GM18498 (cell line): ENCODE results near the gene RGSL1.

ENCODE experiments used
- ATAC-seq: cut with Tn5 transposase; IDR thresholded peaks from one replicate; pipeline ENCODE4 v1.9.1; 2021; ENCODE audit warnings: mild to moderate bottlenecking, moderate library complexity; ENCODE audit not compliant: unreplicated experiment

The RGSL1 gene

DNA sequence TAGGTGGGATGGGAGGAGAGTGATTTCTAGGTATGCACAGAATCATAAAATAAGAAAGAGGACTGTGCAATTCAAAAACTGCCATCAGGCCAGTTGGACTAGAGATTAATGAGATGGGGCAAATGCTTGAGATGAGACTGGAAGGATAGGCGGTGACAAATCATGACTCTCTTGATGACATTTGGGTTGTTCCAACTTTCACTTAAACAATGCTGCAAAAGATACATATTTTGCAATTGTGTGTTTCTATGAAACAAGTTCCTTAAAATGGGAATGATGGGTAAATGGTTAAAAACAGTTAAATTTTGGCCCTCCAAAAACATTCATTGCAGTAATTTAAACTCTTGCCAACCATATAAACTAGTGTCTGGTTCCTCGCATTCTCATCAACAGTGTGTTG lies 84.0 kb downstream of the RGSL1 start:
- no peak for ATAC-seq

DNA sequence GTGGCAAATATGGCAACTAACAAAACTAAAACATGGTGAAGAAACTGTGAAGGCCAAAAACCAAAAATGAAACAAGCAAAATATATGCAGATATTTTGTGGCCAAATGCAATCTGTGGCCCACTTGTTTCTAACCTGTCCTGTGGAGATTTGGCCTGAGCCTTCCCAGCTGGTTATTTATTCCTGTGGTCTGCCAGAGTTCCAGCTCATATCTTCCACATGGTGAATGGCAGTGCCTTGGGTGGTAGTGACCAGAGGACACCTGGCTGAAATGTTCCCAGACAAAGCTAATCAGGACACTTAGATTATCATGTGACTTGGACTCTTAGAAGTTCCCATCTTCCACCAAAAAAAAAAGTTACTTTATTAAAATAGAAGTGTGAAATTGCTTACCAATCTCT lies 99.4 kb downstream of the RGSL1 start:
- no peak for ATAC-seq

DNA sequence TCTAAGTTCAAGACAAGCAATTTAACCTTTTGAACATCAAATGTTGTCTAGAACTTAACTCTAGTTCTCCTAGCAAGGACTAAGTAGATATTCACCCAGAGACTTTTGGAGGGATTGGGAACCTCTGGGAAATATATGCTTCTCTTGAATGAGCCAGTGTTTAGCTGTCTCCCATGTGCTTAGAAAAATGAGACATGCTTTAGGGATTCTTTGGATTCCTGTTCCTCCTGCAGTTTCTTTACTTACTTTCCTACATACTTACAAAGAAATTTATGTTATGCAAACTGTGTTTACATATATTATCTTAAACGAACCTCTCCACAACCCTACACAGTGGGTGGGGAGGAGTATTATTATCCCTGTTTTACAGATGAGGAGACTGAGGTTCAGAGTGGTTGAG lies 99.9 kb downstream of the RGSL1 start:
- ATAC-seq: no peak

DNA sequence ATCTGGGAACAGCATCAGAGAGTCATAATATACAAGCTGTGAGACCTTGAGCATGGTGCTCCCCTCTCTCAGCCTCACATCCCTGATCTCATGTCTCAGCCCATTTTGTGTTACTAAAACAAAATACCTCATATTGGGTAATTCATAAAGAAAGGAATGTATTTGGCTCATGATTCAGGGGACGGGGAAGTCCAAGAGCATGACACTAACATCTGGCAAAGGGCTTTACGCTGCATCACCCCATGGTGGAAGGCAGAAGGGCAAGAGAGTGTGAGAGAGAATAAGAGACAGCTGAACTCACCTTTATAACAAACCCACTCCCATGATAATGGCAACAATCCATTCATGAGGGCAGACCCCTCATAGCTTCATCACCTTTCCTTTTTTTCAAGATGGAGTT lies 102.6 kb downstream of the RGSL1 start:
- no peak for ATAC-seq

DNA sequence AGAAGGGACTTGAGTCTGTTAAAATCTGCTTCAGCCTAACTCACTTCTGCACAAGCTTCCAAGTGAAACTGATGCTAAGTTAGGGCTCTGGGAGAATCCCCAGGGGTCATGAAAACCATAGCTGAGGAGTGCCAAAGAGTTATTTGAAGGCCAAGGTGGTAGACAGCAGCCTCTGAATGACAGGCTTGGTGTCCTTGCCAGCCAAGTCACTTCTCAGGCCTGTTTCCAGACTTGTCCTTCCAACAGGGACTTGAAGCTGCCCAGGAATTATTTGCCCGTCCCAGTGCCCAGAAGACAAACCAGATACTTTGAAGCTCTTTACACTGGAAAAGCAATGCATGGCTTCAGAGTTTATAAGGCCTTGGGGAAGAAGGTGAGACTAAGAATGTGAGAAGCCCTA lies 105.5 kb downstream of the RGSL1 start:
- no peak for ATAC-seq

DNA sequence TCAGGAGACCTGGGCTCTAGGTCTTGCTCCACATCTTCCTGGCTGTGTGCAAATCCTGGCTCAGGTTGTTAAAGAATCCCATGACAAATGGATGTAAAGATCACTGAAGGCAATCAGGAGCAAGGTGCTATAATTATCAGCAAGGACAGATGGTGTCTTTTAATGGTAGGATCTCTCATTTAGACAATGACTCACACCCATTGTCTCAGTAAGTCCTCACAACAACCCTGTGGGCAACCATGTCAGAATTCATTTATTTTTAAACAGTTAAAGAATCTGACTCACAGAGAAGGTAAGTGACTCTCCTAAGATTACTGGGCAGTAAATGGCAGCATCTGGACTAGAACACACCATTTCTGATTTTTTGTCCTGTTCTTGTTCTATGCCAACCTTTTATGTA lies 106.3 kb downstream of the RGSL1 start:
- ATAC-seq: no peak

DNA sequence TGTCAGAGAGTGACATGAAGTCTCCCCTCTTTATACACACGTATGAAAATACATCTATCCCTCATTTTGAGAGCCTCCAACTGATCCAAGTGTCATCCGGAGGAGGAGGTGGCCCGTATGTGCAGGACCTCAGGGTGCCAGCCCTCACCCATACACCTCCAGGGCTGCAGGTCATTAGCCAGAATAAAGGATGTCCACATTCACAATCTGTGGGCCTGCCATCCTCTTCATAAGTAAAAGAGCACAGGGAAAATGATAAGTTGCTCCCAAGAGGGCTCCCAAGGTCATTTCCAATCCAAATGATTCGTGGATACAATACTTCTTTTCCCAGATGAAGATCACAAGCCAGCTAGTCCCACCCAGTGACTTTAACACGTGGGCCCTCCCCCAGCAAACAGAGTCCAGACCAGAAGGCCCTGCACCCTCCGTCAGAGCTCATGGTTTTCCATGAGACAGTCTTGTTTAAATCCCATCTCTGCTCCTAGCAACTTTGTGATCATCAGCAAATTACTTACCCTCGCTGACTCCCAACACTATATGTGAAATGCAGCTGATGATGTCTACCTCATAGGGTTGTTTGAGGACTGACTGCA lies 110.5 kb downstream of the RGSL1 start:
- no peak for ATAC-seq

DNA sequence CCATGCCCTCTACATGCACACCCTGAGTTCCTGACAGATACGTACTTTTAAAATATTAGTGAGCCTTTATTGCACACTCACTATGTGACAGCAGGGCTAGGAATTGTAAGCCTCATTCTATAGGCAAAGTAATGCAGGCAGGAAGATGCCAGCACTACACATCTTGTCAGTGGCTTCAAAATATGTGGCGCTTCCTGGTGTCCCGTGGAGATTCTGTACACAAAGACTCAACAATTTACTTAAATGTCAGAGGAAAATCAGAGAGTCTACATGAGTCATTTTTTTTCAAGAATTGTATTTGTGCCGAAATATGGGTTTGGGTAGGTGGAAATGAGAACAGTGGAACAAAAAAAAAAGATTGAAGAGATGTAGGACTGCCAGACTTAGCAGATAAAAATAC lies 111.5 kb downstream of the RGSL1 start:
- ATAC-seq: no peak

DNA sequence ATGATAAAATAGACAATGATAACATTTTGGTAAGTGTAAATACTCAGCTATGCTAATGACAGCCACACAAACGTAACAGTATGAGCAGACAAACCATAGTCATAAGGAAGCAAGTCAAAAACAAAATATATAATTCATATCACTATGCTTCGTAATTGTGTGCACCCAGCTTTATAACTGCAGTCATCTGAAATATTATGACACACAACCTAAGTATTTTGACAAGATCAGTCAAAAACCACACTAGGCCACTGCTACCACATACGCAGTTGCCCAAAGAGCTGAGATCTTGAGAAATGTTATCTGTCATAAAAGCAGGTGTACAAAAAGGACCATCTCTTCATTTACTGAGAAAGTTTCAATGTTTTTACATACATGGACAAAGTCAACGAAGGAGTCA lies 113.1 kb downstream of the RGSL1 start:
- no peak for ATAC-seq

DNA sequence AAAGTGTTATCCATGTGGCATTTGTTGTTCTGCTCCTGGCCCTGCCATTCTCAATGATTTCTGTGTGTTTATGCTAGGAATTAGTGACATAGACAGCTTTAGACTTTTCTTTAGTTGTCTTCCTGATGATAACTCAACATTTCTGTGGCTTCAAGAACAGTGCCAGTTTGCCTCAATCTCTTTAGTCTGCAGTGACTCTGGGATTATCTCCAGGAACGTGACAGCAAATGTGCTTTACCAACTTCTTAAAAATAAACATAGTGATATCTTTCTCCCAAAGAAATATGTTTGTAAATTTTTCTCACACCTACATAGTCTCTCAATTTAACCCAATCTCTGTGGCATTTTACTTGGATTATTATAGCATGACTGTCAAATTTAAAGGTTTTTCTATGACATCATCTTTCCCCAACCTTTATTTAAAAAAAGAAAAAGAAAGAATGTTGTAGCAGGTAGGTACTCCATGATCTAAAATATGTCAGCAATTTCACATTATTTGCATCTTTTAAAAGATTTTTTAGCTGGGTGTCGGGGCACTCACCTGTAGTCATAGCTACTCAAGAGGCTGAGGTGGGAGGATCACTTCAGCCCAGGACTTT lies 114.6 kb downstream of the RGSL1 start:
- ATAC-seq: no peak

DNA sequence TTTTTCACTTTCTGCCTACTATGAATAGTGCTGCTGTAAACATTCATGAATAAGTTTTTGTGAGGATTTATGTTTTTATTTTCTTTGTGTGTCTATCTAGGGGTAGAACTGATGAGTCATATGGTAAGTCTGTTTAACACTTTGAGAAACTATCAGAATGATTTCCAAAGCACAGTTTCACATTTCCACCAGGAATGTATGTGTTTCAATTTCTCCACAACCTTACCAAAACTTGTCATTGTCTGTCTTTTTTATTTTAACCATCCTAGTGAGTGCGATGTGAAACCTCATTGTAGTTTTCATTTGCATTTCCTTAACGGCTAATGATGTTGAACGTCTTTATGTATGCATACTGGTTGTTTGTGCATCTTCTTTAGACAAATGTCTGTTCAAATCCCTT lies 115.6 kb downstream of the RGSL1 start:
- ATAC-seq: no peak

DNA sequence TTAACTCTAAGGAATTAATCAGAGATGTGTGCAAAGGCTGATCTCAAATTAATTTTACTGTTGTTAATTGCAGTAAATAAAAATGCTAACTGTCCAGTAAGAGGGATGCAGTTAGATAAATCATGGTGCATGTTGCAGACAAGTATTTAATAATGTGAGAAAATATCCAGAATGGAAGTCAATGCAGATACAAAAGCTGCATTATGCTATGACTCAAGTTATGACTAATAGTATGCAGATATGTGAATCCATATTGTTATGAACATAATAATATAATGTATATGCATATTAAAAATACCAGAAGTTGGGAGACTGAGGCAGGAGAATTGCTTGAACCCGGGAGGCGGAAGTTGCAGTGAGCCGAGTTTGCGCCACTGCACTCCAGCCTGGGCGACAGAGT lies 117.7 kb downstream of the RGSL1 start:
- no peak for ATAC-seq

DNA sequence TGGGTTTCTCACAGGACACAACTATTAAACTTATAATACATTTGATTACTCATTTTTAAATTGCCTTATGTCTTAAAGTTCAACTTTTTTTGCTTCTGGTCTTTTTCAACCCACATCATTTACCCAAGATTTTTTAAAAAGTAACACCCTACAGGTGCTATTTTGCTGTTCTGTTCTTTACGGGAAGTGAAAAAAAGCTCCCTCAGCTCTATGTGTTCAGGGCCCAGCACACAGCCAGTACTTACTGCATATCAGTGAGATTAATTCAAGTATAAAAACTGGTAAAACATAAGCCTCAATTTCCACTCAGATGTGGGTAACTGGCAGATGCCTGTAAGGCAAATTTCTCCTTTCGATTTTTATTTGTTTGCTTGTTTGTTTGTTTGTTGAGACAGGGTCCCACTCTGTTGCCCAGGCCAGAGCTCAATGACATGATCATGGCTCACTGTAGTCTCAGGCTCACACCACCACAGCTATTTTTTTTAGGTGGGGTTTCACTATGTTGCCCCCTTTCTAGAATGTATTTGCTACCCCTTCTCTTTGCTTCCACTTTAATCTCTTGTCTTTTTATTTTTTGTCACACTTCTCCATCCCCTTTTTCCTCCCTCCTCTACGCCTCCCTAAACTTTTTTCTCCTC lies 118.8 kb downstream of the RGSL1 start:
- no peak for ATAC-seq

DNA sequence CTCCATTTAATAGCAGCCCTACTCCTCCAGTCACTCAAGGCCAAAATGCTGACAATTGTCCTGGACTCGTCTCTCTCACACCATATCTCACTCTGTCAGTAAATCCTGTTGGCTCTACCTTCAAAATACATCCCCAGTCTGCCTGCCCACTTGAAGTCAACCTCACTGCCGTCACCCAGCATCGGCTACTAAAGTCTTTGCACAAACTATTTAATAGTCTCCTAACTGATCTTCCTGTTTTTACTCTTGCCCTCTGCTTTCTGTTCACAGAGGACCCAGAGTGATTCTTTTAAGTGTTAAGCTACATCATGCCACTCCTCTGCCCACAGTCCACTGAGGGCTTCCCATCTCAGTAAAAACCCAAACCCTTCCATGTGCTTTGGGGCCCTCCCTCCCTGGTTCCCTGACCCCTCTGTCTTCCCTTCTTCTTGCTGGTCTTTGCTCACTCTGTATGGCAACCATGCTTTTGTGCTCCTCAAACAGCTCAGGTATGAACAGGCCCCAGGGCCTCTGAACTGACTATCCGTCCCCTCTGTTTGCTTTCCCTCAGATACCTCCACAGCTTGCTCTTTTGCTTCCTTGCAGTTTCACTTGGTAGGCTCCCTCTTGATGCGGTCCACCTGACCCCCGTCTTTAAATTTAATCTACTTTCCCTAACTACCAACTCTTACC lies 120.1 kb downstream of the RGSL1 start:
- no peak for ATAC-seq

DNA sequence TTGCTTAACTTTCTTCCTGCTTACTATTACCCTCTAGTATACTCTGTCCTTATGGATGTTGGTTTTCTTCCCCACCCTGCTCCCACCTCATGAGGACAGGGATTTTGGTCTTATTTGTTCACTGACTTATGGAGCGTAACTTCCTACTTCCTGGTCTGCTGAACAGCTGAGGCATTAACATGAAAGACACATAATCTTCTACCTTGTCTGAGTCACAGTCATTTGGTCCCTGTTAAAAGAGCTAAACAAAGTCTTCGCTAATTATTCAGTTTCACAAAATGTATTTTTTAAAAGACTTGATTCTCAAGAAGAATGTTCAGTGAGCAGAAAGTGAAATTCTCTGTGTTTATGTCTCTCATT lies 120.6 kb downstream of the RGSL1 start:
- no peak for ATAC-seq

DNA sequence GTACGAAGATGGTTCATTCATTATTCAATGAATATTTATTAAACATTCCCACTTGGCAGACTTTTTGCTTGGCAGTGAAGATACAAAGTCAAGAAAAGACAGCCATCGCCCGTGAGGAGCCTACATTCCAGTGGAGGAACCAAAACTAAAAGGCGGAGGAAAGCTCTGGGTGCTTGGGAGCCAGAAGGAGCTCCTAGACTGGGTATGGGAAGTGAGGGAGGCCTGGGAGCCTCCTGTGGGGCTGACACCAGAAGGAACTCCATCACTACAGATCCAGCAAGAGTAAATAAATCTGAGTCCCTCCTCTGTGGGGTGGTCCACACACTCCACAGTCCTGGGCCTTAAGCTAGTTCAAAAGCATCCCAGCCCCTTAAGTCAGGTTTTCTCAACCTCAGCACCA lies 124.2 kb downstream of the RGSL1 start:
- ATAC-seq: no peak

DNA sequence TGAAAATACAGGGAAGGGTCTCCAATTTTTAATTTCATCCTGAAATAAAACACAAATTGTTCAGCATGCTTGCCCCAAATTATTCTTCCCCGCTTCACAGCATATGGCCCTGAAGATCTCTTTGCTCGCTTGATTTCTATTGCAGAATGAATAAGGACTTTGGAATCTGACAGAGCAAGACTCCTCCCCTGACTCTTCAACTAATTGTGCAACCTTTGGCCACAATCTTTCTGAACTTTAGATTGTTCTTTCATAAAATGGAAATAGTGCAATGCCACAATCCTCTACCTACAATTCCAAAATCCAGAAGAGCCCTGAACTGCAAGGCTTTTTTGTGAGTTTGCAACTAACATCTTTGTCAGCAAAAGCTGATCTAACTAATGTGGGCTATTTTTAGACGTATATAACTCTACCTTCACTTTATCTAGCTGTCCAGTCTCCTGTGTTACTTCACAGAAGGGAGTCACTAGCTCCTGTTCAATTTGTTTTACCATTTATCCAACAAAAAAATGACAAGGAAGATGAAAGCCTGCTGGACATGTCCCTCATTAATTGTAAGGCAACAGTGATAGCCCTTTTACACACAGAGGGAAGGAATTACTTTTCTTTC lies 125.7 kb downstream of the RGSL1 start:
- no peak for ATAC-seq

DNA sequence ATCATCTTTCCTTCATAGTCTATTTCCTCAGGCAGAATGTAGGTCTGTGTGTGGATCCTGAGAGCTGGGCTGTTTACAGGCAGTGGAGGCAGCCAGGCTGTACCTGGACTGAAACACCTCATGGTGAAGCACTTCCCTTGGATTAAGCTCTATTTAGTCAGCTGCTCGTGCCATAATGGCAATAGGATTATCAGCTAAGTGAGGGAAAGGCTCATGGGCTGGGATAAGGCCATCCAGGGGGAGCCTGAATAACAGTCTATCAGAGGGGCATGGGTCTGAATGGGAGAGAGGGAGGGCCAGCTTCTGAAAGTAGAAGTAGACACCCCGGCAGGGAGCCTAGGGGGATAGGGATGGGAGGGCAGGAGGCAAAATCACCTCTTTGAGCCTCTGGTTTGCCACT lies 130.8 kb downstream of the RGSL1 start:
- no peak for ATAC-seq

DNA sequence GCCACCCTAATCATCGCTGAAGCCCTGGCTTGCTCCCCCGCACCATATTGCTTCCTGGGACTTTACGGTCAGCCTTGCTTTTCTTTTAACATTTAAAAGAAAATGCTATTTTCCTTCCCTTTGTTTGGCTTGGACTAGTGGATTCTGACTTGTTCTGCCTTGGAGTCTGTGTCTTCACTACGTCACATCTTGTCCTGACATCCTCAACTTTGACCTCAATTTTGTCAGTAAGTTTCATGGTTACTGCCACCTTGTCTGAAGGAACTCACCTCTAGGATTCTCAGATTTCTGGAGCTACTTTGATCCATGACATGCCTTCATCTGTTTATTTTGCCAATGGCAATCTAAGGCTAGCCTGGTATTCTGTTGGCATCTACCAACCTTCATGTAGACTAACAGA lies 134.8 kb downstream of the RGSL1 start:
- no peak for ATAC-seq

DNA sequence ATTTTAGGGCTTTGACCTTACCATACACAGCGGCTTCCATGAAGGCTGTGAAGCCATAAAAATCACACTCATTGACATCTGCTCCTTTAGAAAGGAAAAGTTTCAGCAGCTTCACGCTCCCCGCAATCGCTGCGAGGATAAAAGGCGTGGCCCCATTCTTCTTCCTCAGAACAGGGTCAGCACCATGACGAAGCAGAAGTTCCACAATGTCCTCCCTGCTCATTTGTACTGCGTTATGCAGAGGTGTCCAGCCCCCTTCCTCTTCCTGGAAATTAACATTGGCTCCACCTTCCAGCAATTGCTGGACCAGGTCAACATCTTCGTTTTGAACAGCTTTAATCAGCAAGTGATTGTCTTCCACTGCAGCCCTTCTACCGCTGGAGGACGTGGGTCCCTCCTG lies 136.4 kb downstream of the RGSL1 start:
- ATAC-seq: no peak

DNA sequence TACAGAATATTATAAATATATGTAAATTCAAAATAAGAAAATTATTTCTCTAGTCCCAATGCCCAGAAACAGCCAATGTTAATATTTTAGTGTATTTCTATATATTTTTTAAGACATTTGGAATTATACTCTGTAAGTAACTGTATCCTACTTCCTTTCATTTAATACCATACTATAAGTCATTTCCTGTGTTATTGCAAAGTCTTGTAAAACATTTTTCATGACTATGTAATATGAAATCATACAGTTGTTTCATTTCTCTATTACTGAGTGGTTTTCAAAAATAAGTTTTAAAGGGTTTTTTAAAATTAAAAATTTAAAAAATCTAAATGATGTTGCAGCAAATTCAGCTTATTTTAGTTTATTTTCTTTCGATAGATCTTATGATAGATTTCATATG lies 137.1 kb downstream of the RGSL1 start:
- no peak for ATAC-seq
